ENCODE results near the gene CRHR1. TPM values are rescaled to one million over a fixed set of nuclear protein-coding genes. Genes with fewer than 3 reads are reported as not detected.

CRHR1 gene
- total and polyA plus RNA-seq, 10 of the 15 experiments (the other 5 are each of a cell fraction or from before 2014, with no cell fraction given) = 0.08 TPM; not detected in 9

GRCh38 chr17:45777388-45777787, 6.7 kb upstream of the CRHR1 start:
- no peak for ATAC-seq
- no TSS peak for BruUV-seq (replicated peaks)
- POLR2A ChIA-PET = no interaction called here

More at GRCh38 chr17:45777388-45777787, 6.7 kb upstream of the CRHR1 start:
- ChIA-PET SMC1A (ENCODE audit: uncharacterized antibody, unreplicated experiment) (no interaction called here), RAD21 (ENCODE audit: unreplicated experiment) (no interaction called here), CTCF (no interaction called here)
- WGBS (ENCODE audit: insufficient coverage, insufficient replicate concordance, low lambda C conversion rate, missing lambda C conversion rate) = 34% methylated on average over 3 of the region's 3 CpGs
- FAIRE-seq (no peak), DNase-seq (ENCODE audit: low read depth, low spot score) (no peak)
- no peaks in the 10 kb centered on the region for H3K9me3 ChIP-seq (replicated peaks; ENCODE audit: control insufficient read depth, insufficient read depth, low read length)
- no peaks in the 10 kb centered on the region for H3K4me1 ChIP-seq (ENCODE audit: control insufficient read depth, insufficient read depth, low read length)
- no peak overlapping the region for H3K9ac ChIP-seq (ENCODE audit: control insufficient read depth, insufficient read depth, low read length)
- no peaks in the 10 kb centered on the region for H3K36me3 ChIP-seq (ENCODE audit: control insufficient read depth in 2 of 2, insufficient read depth in 2 of 2, low read length in 1 of 2)
- no peak overlapping the region for H3K4me2 ChIP-seq (ENCODE audit: control insufficient read depth, insufficient read depth)
- H3K27ac ChIP-seq (ENCODE audit: control insufficient read depth, insufficient read depth) = no peak overlapping the region
- no peak overlapping the region for H3K4me3 ChIP-seq
- no peak overlapping the region for H2AFZ ChIP-seq (ENCODE audit: control insufficient read depth, low read depth, low read length)
- in situ Hi-C loops (cut with MboI) (no loop called here), intact Hi-C loops (cut with micrococcal nuclease; ENCODE audit: unreplicated experiment) (no loop called here)
- H3K79me2 ChIP-seq (ENCODE audit: control insufficient read depth, insufficient read depth, low read length) = no peaks in the 10 kb centered on the region
- H3K27me3 ChIP-seq (replicated peaks in 1 of 2; ENCODE audit: control insufficient read depth in 2 of 2, insufficient read depth in 2 of 2, low read length in 1 of 2) = peaks cover 3% of the 10 kb centered on the region in 2 experiments; a peak in 2 of 4 replicates
- H4K20me1 ChIP-seq (ENCODE audit: control insufficient read depth, insufficient read depth) = no peaks in the 10 kb centered on the region; the same call in 1 of the 2 replicates
- TF ChIP-seq MTA3 (IDR thresholded peaks at IDR 0.05; ENCODE audit: borderline replicate concordance, low read length) (no peak), REST (IDR thresholded peaks at IDR 0.05; ENCODE audit: low read depth, low read length) (peak; percentile 57; the same call in 1 of the 2 replicates), STAT1 (conservative IDR thresholded peaks at IDR 0.05) (no peak)

Measured in GM12878 (cell line).